Measurements from ENCODE around the gene SRRM2. TPM values are rescaled to one million over a fixed set of nuclear protein-coding genes. Genes with fewer than 3 reads are reported as not detected.

The SRRM2 gene
- total RNA-seq, 2 donors from 2014 or later, result 377 to 539 TPM

GRCh38 chr16:2782583-2783351 lies 30.3 kb downstream of the SRRM2 start:
- Histone ChIP-seq H3K36me3 (no peaks in the 10 kb centered on the region), H3K4me3 (no peak overlapping the region), H3K27me3 (peaks cover 13% of the 10 kb centered on the region), H3K9ac (ENCODE audit: low read depth in 2 of 2, low read length in 2 of 2) (no peak overlapping the region), H3K9me3 (no peaks in the 10 kb centered on the region), H3K4me1 (peaks cover 6% of the 10 kb centered on the region), H3K27ac (no peak overlapping the region)
- TF ChIP-seq, protein P1, sequence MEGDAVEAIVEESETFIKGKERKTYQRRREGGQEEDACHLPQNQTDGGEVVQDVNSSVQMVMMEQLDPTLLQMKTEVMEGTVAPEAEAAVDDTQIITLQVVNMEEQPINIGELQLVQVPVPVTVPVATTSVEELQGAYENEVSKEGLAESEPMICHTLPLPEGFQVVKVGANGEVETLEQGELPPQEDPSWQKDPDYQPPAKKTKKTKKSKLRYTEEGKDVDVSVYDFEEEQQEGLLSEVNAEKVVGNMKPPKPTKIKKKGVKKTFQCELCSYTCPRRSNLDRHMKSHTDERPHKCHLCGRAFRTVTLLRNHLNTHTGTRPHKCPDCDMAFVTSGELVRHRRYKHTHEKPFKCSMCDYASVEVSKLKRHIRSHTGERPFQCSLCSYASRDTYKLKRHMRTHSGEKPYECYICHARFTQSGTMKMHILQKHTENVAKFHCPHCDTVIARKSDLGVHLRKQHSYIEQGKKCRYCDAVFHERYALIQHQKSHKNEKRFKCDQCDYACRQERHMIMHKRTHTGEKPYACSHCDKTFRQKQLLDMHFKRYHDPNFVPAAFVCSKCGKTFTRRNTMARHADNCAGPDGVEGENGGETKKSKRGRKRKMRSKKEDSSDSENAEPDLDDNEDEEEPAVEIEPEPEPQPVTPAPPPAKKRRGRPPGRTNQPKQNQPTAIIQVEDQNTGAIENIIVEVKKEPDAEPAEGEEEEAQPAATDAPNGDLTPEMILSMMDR (IDR thresholded peaks at IDR 0.05), result no peak
- intact Hi-C loops (cut with DNase I), result no loop called here
- no peak for DNase-seq

DNA sequence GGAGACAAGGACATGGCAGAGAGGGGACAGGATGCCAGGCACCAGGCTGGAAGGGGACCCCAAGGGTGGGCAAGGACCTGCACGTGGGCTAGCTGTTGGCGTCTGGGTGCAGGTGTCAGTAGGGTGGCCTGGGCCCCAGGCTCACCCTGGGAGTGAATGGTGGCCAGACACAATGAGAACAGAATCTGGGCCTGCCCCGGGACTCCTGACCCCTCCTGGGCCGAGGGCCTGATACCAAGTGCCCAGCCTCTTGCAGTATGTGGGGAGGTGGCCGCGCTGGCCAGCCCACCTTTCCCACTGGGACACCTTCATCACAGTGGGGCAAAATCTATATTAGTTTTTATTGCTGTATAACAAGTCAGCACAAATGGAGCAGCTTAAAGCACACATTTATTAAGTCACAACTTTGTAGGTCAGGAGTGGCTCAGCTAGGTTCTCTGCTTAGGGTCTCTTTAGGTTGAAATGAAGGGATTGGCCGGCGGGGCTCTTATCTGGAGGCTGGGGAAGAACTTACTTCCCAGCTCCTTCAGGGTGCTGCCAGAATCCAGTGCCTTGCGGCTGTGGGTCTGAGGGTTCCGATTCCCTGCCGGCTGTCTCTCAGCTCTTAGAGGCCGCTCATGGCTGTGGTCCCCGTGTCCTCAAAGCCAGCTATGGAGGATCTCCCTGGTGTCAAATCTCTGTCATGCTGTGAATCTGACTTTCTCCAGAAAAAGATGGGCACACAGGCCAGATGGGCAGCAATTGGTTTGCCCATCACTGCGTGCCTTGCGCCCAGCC lies 31.3 kb downstream of the SRRM2 start:
- Histone ChIP-seq H3K4me1 (peaks cover 6% of the 10 kb centered on the region), H3K4me3 (no peak overlapping the region), H3K36me3 (no peaks in the 10 kb centered on the region), H3K27ac (no peak overlapping the region), H3K9me3 (no peaks in the 10 kb centered on the region), H3K27me3 (peaks cover 13% of the 10 kb centered on the region), H3K9ac (ENCODE audit: low read depth in 2 of 2, low read length in 2 of 2) (no peak overlapping the region)
- DNase-seq, result no peak
- intact Hi-C loops (cut with DNase I), result no loop called here
- TF ChIP-seq, protein P1 (IDR thresholded peaks at IDR 0.05), result no peak

GRCh38 chr16:2784358-2785100 lies 32.1 kb downstream of the SRRM2 start:
- Histone ChIP-seq H3K9me3 (no peaks in the 10 kb centered on the region), H3K4me3 (no peak overlapping the region), H3K27ac (no peak overlapping the region), H3K4me1 (peaks cover 6% of the 10 kb centered on the region), H3K27me3 (peaks cover 13% of the 10 kb centered on the region), H3K36me3 (no peaks in the 10 kb centered on the region), H3K9ac (ENCODE audit: low read depth in 2 of 2, low read length in 2 of 2) (peak overlapping the region; percentile 51 to 60)
- intact Hi-C loops (cut with DNase I), result no loop called here
- TF ChIP-seq, protein P1 (IDR thresholded peaks at IDR 0.05), result no peak
- no peak for DNase-seq

DNA sequence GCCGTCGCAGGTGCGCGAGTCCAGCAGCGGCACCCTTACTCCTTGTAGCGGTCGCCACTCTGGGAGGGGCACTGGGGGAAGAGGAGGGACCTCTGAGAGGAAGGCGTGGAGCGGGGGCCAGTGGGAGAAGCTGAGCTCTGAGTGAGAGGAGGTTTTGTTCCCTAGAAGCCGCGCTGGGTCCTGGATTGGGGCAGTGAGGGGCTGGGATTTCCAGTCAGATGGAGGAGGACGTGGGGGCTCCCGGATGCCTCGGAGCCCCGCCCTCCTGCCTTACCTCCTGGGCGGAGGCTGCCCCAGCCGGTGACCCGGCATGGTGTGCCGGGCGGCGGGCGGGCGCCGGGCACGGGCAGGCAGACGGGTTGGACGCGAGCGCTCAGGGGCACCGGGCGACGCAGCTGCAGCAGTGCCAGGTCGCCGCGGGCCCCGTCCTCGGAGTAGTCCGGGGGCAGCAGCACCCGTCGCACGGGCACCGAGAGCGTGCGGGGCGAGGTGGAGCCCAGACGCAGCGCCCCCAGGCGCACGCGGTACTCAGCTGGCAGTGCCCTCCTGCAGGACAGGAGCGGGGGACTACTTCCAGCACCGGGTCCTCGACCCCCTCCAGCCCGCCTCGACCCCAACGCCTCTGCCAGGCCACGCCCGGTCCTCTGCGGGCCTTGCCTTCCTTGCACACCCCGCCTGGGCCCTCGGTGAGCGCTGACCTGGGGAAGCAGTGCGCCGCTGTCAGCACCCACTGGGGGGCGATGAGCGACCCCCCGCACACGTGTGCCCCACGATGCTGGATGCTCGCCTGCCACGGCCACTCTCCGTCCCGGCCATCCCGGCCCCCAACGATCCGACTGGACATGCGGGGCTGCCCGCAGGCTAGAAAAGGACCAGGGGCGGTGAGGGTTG lies 32.9 kb downstream of the SRRM2 start:
- intact Hi-C loops (cut with DNase I), result no loop called here
- TF ChIP-seq, protein P1 (IDR thresholded peaks at IDR 0.05), result no peak

More for the DNA sequence above, 32.9 kb downstream of the SRRM2 start:
- no peaks in the 10 kb centered on the region for H3K9me3 ChIP-seq
- H3K27me3 ChIP-seq, result peaks cover 13% of the 10 kb centered on the region
- peak overlapping the region; percentile 43 for H3K4me3 ChIP-seq
- H3K4me1 ChIP-seq, result peaks cover 6% of the 10 kb centered on the region
- H3K27ac ChIP-seq, result no peak overlapping the region
- no peak for DNase-seq
- H3K9ac ChIP-seq (ENCODE audit: low read depth in 2 of 2, low read length in 2 of 2), result peak overlapping the region; percentile 51 to 60
- H3K36me3 ChIP-seq, result no peaks in the 10 kb centered on the region
